ENCODE data around the gene MCM8. TPM values are rescaled to one million over a fixed set of nuclear protein-coding genes. Genes with fewer than 3 reads are reported as not detected.

The MCM8 gene
- 10 to 100 TPM in 3 of 8 experiments, 1 to 10 TPM in 5; 3.4 to 20.2 (median 5.2) TPM for total RNA-seq

- peak; percentile 97 to 100 (median 100) for ATAC-seq (replicated peaks in 6 of 8)
- in situ Hi-C loops (cut with MboI; ENCODE audit: low pct_unique_long_range_greater_than_20kb in 2 of 9, low sequenced_read_pairs in 9 of 9, unreplicated experiment in 9 of 9) = no loop called here
These were observed at the start of gene MCM8, which contains the start of gene TRMT6 for GRCh38 chr20:5950271-5951031. Gene MCM8, plus strand, starts transcription at chr20:5950652. Its CDS starts 1,364 bp downstream, at chr20:5952016. Gene TRMT6, minus strand, starts transcription at chr20:5950533. Its CDS starts 128 bp downstream, at chr20:5950405.

GRCh38 chr20:5900908-5901307, 49.5 kb upstream of the MCM8 start:
- 0 to 100% (median 40%) methylated on average over 1 of the region's 1 CpG; no CpG with 5 or more reads in 5 of the 10 experiments for WGBS, 10 experiments
- no peak for ATAC-seq (replicated peaks in 6 of 8)
- H3K4me1 ChIP-seq (replicated peaks in 1 of 2) = no peaks in the 10 kb centered on the region
- no peak overlapping the region for H3K4me3 ChIP-seq
- no peak overlapping the region for H3K27ac ChIP-seq
- in situ Hi-C loops (cut with MboI; ENCODE audit: low pct_unique_long_range_greater_than_20kb in 2 of 9, low sequenced_read_pairs in 9 of 9, unreplicated experiment in 9 of 9) = no loop called here

More at GRCh38 chr20:5950271-5951031, at the start of gene MCM8, which contains the start of gene TRMT6:
- Histone ChIP-seq H3K4me3 (peak within 1 kb of the TSS; percentile 53 to 94 (median 76)), H3K27ac (peak within 1 kb of the TSS; percentile 46 to 76), H3K4me1 (replicated peaks in 1 of 2) (peaks cover 10 to 16% of the 10 kb centered on the region in 2 donors)
- WGBS, 10 experiments = 0 to 2% (median 0%) methylated on average over 2 to 21 of the region's 61 CpGs; no CpG with 5 or more reads in 4 of the 10 experiments

DNA sequence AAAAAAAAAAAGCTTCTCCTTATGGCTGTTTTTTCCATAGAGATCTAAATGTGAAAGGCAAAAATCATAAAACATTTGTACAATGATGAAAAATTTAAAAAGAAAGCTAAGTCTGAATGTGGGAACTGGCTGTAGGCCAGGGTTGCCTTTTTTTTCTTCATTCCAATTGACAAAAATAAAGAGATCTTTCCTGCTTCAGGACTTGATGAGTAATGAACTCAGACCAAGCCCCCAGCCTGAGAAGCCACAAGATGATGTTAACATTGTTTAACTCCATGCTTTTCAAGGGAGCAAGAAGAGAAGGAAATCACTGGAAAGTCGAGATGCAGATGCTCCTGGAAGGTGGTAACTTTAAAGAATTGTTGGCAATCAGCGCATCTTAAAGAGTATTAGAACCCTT, 41.5 kb upstream of the MCM8 start:
- in situ Hi-C loops (cut with MboI; ENCODE audit: low pct_unique_long_range_greater_than_20kb in 2 of 9, low sequenced_read_pairs in 9 of 9, unreplicated experiment in 9 of 9) = no loop called here
- WGBS, 10 experiments = 0 to 100% (median 50%) methylated on average over 1 to 2 of the region's 2 CpGs; no CpG with 5 or more reads in 1 of the 10 experiments
- Histone ChIP-seq H3K27ac (no peak overlapping the region), H3K4me1 (replicated peaks in 1 of 2) (peaks cover 0 to 9% of the 10 kb centered on the region in 2 donors), H3K4me3 (no peak overlapping the region)
- no peak for ATAC-seq (replicated peaks in 6 of 8)

DNA sequence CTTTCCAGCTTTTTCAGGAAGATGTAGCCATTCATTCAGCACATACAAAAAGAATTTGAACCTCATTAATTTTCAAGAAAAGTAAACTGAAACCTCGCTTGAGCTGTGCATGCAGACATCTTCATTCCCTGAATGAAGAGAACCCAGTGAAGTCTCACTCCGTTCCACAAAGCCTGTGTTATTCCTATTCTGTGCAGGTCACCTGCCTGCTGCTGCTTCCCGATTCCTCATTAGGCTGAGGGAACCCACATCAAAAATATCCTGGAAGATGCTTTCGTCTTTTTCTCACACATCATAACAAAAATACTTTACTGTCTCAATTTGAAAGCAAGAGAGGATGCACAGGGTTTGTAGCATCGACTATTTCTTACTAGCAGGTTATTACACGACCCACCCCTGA, 40.3 kb upstream of the MCM8 start:
- ATAC-seq (replicated peaks in 6 of 8) = no peak
- Histone ChIP-seq H3K4me1 (replicated peaks in 1 of 2) (peaks cover 0 to 9% of the 10 kb centered on the region in 2 donors), H3K4me3 (peak overlapping the region in 1 of 5 donors; percentile 59), H3K27ac (no peak overlapping the region)
- WGBS, 10 experiments = 29 to 73% (median 46%) methylated on average over 2 to 6 of the region's 6 CpGs; no CpG with 5 or more reads in 1 of the 10 experiments
- in situ Hi-C loops (cut with MboI; ENCODE audit: low pct_unique_long_range_greater_than_20kb in 2 of 9, low sequenced_read_pairs in 9 of 9, unreplicated experiment in 9 of 9) = no loop called here

DNA sequence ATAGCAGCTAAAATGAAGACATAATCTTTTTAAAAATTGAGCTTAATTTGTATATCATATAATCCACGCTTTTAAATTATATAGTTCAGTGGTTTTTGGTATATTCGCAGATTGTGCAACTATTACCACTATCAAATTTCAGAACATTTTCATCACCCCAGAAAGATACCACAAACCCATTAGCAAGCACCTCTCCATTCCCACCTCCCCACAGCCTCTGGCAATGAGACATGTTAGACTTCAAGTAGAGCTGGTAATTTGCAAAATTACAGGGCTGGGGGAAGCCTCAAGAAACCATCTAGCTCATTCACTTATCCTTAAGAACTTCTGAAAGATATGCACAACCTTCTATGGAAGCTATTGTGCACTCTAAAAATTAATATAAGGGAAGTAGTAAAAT, 37.3 kb upstream of the MCM8 start:
- H3K4me3 ChIP-seq = peak overlapping the region in 1 of 5 donors; percentile 59
- no peak for ATAC-seq (replicated peaks in 6 of 8)
- in situ Hi-C loops (cut with MboI; ENCODE audit: low pct_unique_long_range_greater_than_20kb in 2 of 9, low sequenced_read_pairs in 9 of 9, unreplicated experiment in 9 of 9) = no loop called here
- H3K27ac ChIP-seq = no peak overlapping the region
- H3K4me1 ChIP-seq (replicated peaks in 1 of 2) = peaks cover 0 to 9% of the 10 kb centered on the region in 2 donors
- WGBS, 10 experiments = 36 to 100% (median 87%) methylated on average over 1 to 2 of the region's 2 CpGs

DNA sequence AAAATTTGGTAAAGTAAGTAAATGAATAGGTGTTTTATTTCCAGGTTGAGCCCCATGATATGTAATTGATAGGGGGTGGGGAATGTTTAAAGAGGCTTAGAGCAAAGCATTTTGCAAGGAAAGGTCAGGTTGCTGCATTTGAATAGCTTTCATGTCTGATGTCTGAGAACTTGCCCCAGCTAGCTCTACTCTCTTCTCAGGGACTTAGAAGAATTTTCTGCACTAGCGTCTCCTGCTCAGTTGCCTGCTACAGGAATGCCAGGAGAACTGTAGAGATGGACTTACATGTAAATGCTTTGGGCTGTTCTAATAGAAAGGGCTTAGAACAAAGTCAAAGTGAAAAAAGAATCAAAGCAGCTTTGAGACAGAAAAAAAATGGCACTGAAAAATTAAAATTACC, 35.6 kb upstream of the MCM8 start:
- peaks cover 0 to 9% of the 10 kb centered on the region in 2 donors for H3K4me1 ChIP-seq (replicated peaks in 1 of 2)
- WGBS, 10 experiments = 0 to 30% (median 6%) methylated on average over 1 of the region's 1 CpG; no CpG with 5 or more reads in 6 of the 10 experiments
- no peak overlapping the region for H3K4me3 ChIP-seq
- no peak overlapping the region for H3K27ac ChIP-seq
- in situ Hi-C loops (cut with MboI; ENCODE audit: low pct_unique_long_range_greater_than_20kb in 2 of 9, low sequenced_read_pairs in 9 of 9, unreplicated experiment in 9 of 9) = no loop called here
- no peak for ATAC-seq (replicated peaks in 6 of 8)

DNA sequence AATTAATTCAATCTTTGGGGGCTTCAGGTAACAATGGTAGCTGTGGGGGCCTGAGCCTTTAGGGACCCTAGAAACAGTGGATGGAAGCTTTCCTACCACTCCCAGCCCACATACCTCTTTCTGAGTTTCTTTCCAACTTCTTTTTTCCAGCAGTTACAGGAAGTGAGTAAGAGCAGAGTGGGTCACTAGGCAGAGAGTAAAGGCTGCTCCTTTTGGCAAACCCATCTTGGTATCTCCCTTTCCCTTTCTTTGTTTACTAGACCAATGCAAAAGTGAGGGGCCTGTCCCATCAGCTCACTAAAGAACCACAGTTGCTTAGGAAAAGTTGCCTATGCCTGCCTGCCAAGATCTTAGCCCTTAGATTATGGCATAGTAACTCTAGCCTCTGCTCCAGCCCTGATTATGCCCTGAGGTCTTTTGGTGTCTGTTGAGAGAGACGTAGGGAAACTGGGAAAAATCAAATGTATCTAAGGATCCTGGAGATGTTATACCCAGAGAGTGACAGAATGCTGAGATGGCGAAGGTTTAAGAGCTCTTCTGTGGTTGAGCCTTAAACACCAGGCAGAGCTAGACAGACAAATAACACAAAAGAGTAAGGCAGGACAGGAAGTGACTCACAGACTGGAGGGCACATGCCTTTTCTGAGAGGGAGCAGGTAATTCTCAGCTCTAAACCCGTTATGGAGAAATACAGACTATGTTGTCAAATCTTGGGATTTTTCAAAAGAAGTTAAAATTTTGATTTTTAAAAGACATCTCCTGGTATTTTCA, 31.4 kb upstream of the MCM8 start:
- in situ Hi-C loops (cut with MboI; ENCODE audit: low pct_unique_long_range_greater_than_20kb in 2 of 9, low sequenced_read_pairs in 9 of 9, unreplicated experiment in 9 of 9) = no loop called here
- no peak overlapping the region for H3K27ac ChIP-seq
- H3K4me3 ChIP-seq = no peak overlapping the region
- no peaks in the 10 kb centered on the region for H3K4me1 ChIP-seq (replicated peaks in 1 of 2)
- 0 to 75% (median 47%) methylated on average over 1 to 3 of the region's 3 CpGs for WGBS, 10 experiments
- ATAC-seq (replicated peaks in 6 of 8) = peak in 2 of 8 experiments; percentile 59 to 72

DNA sequence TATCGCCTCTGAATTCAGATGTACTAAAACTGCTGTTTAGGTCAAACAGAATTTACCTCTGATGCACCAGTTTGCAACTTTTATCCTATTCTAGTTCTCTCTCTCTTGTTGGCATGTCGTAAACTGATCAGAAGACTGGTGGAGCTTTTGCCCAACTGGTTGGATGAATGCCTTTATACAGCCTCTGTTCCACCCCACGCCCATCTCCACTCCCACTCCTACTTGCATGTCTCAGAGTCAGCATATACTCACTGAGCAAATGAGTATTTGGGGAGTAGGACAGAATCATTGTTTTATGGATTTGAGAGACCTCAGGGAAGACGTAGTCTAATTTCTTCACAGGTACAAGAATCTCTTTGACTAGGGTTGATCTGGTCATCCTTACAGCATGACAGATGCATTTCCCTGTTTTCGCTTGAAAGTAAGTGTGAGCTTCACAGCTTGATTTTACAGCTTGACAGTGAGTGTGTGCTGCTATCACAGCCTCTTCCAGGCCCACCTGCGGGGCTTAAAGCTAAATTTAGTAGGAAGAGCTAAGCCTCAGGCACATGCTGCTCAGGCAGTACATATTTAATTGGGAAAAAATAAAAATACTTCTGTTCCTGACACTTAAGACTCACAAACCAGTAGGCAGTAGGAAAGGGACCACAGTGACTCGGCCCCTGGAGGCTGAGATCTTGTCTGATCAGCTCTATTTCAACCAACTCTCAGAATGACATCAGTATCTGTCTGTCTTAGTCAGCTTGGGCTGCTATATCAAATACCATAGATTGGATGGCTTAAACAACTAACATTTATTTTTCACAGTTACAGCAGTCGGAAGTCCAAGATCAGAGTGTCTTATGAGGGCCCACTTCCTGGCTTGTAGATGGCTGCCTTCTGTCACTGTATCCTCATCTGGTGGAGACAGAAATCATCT, 30.6 kb upstream of the MCM8 start:
- Histone ChIP-seq H3K4me1 (replicated peaks in 1 of 2) (no peaks in the 10 kb centered on the region), H3K27ac (no peak overlapping the region), H3K4me3 (no peak overlapping the region)
- 32 to 100% (median 82%) methylated on average over 1 to 8 of the region's 8 CpGs for WGBS, 10 experiments
- peak in 2 of 8 experiments; percentile 17 to 82 for ATAC-seq (replicated peaks in 6 of 8)
- in situ Hi-C loops (cut with MboI; ENCODE audit: low pct_unique_long_range_greater_than_20kb in 2 of 9, low sequenced_read_pairs in 9 of 9, unreplicated experiment in 9 of 9) = no loop called here

- H3K27ac ChIP-seq = no peak overlapping the region
- H3K4me1 ChIP-seq (replicated peaks in 1 of 2) = no peaks in the 10 kb centered on the region
- H3K4me3 ChIP-seq = no peak overlapping the region
- no peak for ATAC-seq (replicated peaks in 6 of 8)
- in situ Hi-C loops (cut with MboI; ENCODE audit: low pct_unique_long_range_greater_than_20kb in 2 of 9, low sequenced_read_pairs in 9 of 9, unreplicated experiment in 9 of 9) = no loop called here
- 0 to 71% (median 33%) methylated on average over 1 of the region's 1 CpG; no CpG with 5 or more reads in 3 of the 10 experiments for WGBS, 10 experiments
These were observed 29.9 kb upstream of the MCM8 start for GRCh38 chr20:5920581-5920980.

GRCh38 chr20:5923493-5923892, 27.0 kb upstream of the MCM8 start:
- no peak for ATAC-seq (replicated peaks in 6 of 8)
- H3K27ac ChIP-seq = no peak overlapping the region
- H3K4me3 ChIP-seq = no peak overlapping the region
- no peaks in the 10 kb centered on the region for H3K4me1 ChIP-seq (replicated peaks in 1 of 2)
- in situ Hi-C loops (cut with MboI; ENCODE audit: low pct_unique_long_range_greater_than_20kb in 2 of 9, low sequenced_read_pairs in 9 of 9, unreplicated experiment in 9 of 9) = no loop called here
- WGBS, 10 experiments = 20 to 83% (median 60%) methylated on average over 1 to 5 of the region's 5 CpGs

DNA sequence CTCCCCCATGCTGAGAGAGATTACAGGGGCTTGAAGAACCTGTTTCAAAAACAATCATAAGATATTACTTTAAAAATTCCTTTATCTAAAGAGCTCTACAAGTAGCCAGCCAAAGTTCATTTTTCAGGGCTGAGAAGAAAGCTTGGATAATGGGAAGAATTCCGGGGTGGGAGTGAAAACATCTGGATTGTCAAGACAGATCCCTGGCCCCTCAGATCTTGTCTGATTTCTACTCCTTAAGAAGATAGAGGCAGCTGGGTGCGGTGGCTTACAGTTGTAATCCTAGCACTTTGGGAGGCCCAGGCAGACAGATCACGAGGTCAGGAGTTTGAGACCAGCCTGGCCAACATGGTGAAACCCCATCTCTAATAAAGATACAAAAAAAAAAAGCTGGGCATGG, 24.9 kb upstream of the MCM8 start:
- H3K27ac ChIP-seq = no peak overlapping the region
- H3K4me3 ChIP-seq = no peak overlapping the region
- no peaks in the 10 kb centered on the region for H3K4me1 ChIP-seq (replicated peaks in 1 of 2)
- in situ Hi-C loops (cut with MboI; ENCODE audit: low pct_unique_long_range_greater_than_20kb in 2 of 9, low sequenced_read_pairs in 9 of 9, unreplicated experiment in 9 of 9) = loop anchor here in 2 of 9 experiments (25.0 kb wide), 2 partner anchors 113 to 388 kb away; no protein-coding TSS in a partner anchor
- 34 to 100% (median 80%) methylated on average over 1 to 3 of the region's 3 CpGs; no CpG with 5 or more reads in 4 of the 10 experiments for WGBS, 10 experiments
- ATAC-seq (replicated peaks in 6 of 8) = no peak

DNA sequence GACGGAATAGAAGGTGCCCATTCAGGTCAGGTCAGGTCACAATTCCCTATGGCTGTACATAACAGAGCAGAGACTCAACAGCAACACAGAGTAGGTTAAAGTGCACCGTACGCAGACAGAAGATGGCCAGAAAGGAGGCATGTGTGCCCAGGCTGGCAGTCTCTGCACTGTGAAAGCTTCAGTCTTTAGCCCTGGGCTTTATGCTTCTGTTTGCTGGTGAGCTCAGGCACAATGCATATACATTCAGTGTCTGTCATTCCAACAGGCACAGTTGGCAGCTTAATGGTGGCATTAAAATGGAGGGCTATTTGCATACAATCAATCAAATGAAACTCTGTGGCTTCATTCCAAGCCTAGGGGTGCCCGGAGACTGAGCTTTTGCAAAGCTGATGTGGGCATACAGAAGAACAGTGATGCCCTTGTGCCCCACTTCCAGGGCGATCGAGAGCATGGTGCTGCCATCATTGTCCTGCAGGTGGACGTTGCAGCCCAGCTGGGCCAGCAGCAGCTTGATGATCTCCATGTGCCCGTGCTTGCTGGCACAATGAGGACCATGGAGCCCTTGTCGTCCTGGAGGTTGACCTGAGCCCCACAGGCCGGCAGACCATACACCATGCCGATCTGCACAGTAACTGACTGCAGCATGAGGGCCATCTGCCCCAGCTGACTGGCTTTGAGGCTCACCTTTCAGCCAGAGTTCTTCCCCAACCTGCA, 22.5 kb upstream of the MCM8 start:
- in situ Hi-C loops (cut with MboI; ENCODE audit: low pct_unique_long_range_greater_than_20kb in 2 of 9, low sequenced_read_pairs in 9 of 9, unreplicated experiment in 9 of 9) = loop anchor here in 2 of 9 experiments (25.0 kb wide), 2 partner anchors 116 to 391 kb away; no protein-coding TSS in a partner anchor
- no peak overlapping the region for H3K4me3 ChIP-seq
- 20 to 100% (median 56%) methylated on average over 1 to 7 of the region's 11 CpGs; no CpG with 5 or more reads in 3 of the 10 experiments for WGBS, 10 experiments
- H3K27ac ChIP-seq = no peak overlapping the region
- no peaks in the 10 kb centered on the region for H3K4me1 ChIP-seq (replicated peaks in 1 of 2)
- peak in 3 of 8 experiments; percentile 30 to 98 (median 54) for ATAC-seq (replicated peaks in 6 of 8)
